Measurements from ENCODE around the gene SLC27A5. TPM values are rescaled to one million over a fixed set of nuclear protein-coding genes. Genes with fewer than 3 reads are reported as not detected.

SLC27A5 gene
- polyA plus RNA-seq, 4 donors: 8.6 to 12.3 (median 10.2) TPM

Other genes with a start within 250 kb of the SLC27A5 start
- gene ZNF8, start 233.0 kb downstream of the SLC27A5 start, polyA plus RNA-seq (ENCODE audit: insufficient read length in 4 of 4): 1 to 10 TPM; 6.4 to 7.5 (median 7.0) TPM
- gene ERVK3-1, start 206.6 kb downstream of the SLC27A5 start, polyA plus RNA-seq (ENCODE audit: insufficient read length in 4 of 4): 10 to 100 TPM; 46.2 to 51.0 (median 49.4) TPM
- 1 to 10 TPM; 3.4 to 3.8 (median 3.5) TPM for gene ZSCAN22, start 185.0 kb downstream of the SLC27A5 start, polyA plus RNA-seq (ENCODE audit: insufficient read length in 4 of 4)
- gene A1BG, start 158.5 kb downstream of the SLC27A5 start, polyA plus RNA-seq (ENCODE audit: insufficient read length in 4 of 4): 1 to 10 TPM in 1 of 4 donors, under 1 TPM in 3; 0.39 to 2.7 (median 0.93) TPM
- 1 to 10 TPM; 3.3 to 5.7 (median 3.9) TPM for gene ZNF497, start 149.2 kb downstream of the SLC27A5 start, polyA plus RNA-seq (ENCODE audit: insufficient read length in 4 of 4)
- 1 to 10 TPM; 2.1 to 5.3 (median 2.8) TPM for gene ZNF837, start 131.0 kb downstream of the SLC27A5 start, polyA plus RNA-seq (ENCODE audit: insufficient read length in 4 of 4)
- gene RPS5, start 124.7 kb downstream of the SLC27A5 start, polyA plus RNA-seq (ENCODE audit: insufficient read length in 4 of 4): 1,000 to 10,000 TPM in 1 of 4 donors, 100 to 1,000 TPM in 3; 816 to 1,178 (median 906) TPM
- under 1 TPM in 1 of 4 donors, not detected in 3; 0.10 TPM for gene RNF225, start 116.3 kb downstream of the SLC27A5 start, polyA plus RNA-seq (ENCODE audit: insufficient read length in 4 of 4)
- 10 to 100 TPM; 12.3 to 14.6 (median 13.6) TPM for gene ZNF584, start 103.3 kb downstream of the SLC27A5 start, polyA plus RNA-seq (ENCODE audit: insufficient read length in 4 of 4)
- 10 to 100 TPM; 11.9 to 16.2 (median 15.2) TPM for gene ZNF132, start 71.8 kb downstream of the SLC27A5 start, polyA plus RNA-seq (ENCODE audit: insufficient read length in 4 of 4)
- 1 to 10 TPM; 4.7 to 6.2 (median 5.3) TPM for gene ZNF324B, start 60.4 kb downstream of the SLC27A5 start, polyA plus RNA-seq (ENCODE audit: insufficient read length in 4 of 4)
- 10 to 100 TPM in 2 of 4 donors, 1 to 10 TPM in 2; 8.6 to 11.4 (median 9.8) TPM for gene ZNF324, start 44.9 kb downstream of the SLC27A5 start, polyA plus RNA-seq (ENCODE audit: insufficient read length in 4 of 4)
- 10 to 100 TPM; 14.4 to 19.0 (median 15.5) TPM for gene ZNF446, start 35.6 kb downstream of the SLC27A5 start, polyA plus RNA-seq (ENCODE audit: insufficient read length in 4 of 4)
- 10 to 100 TPM in 3 of 4 donors, 1 to 10 TPM in 1; 9.4 to 16.7 (median 11.4) TPM for gene ZBTB45, start 7.8 kb upstream of the SLC27A5 start, polyA plus RNA-seq (ENCODE audit: insufficient read length in 4 of 4)
- 100 to 1,000 TPM; 677 to 796 (median 712) TPM for gene TRIM28, start 32.1 kb upstream of the SLC27A5 start, polyA plus RNA-seq (ENCODE audit: insufficient read length in 4 of 4)
- gene CHMP2A, start 43.1 kb upstream of the SLC27A5 start, polyA plus RNA-seq (ENCODE audit: insufficient read length in 4 of 4): 100 to 1,000 TPM; 113 to 135 (median 118) TPM
- gene UBE2M, start 46.6 kb upstream of the SLC27A5 start, polyA plus RNA-seq (ENCODE audit: insufficient read length in 4 of 4): 100 to 1,000 TPM in 2 of 4 donors, 10 to 100 TPM in 2; 86.2 to 101 (median 94.1) TPM
- 10 to 100 TPM; 28.3 to 37.3 (median 32.0) TPM for gene MZF1, start 61.3 kb upstream of the SLC27A5 start, polyA plus RNA-seq (ENCODE audit: insufficient read length in 4 of 4)

Data from right renal pelvis (tissue), 4 donors.